Muscle layer of colon (tissue), 2 donors: ENCODE results near the gene COL20A1.

Source experiments
- H3K27ac ChIP-seq: one replicate; pipeline ENCODE4 v1.7.0; 2013; ENCODE audit warnings: low read depth, mild to moderate bottlenecking, low read length, moderate library complexity
- H3K27me3 ChIP-seq, 2 donors: one replicate each; pipeline ENCODE4 v1.7.0; 2013; ENCODE audit warnings: low read length in 2 of 2, mild to moderate bottlenecking in 2 of 2; ENCODE audit not compliant: insufficient read depth in 2 of 2, control insufficient read depth in 1 of 2
- H3K36me3 ChIP-seq: one replicate; pipeline ENCODE4 v1.7.0; 2013; ENCODE audit warnings: mild to moderate bottlenecking, low read length; ENCODE audit not compliant: insufficient read depth
- H3K4me1 ChIP-seq: one replicate; pipeline ENCODE4 v1.7.0; 2013; ENCODE audit warnings: mild to moderate bottlenecking, low read length; ENCODE audit not compliant: insufficient read depth
- H3K4me3 ChIP-seq, 2 donors: one replicate each; pipeline ENCODE4 v1.7.0; 2013; ENCODE audit warnings: low read length in 2 of 2, low read depth in 1 of 2, mild to moderate bottlenecking in 1 of 2, moderate library complexity in 1 of 2
- H3K9ac ChIP-seq: one replicate; pipeline ENCODE4 v1.7.0; 2013; ENCODE audit warnings: low read length
- H3K9me3 ChIP-seq: one replicate; pipeline ENCODE4 v1.7.0; 2013; ENCODE audit warnings: mild to moderate bottlenecking, low read length
- donor health status: abdominal sarcoma.
- donor health status: Adenocarcinoma of cecum.

Gene COL20A1

DNA sequence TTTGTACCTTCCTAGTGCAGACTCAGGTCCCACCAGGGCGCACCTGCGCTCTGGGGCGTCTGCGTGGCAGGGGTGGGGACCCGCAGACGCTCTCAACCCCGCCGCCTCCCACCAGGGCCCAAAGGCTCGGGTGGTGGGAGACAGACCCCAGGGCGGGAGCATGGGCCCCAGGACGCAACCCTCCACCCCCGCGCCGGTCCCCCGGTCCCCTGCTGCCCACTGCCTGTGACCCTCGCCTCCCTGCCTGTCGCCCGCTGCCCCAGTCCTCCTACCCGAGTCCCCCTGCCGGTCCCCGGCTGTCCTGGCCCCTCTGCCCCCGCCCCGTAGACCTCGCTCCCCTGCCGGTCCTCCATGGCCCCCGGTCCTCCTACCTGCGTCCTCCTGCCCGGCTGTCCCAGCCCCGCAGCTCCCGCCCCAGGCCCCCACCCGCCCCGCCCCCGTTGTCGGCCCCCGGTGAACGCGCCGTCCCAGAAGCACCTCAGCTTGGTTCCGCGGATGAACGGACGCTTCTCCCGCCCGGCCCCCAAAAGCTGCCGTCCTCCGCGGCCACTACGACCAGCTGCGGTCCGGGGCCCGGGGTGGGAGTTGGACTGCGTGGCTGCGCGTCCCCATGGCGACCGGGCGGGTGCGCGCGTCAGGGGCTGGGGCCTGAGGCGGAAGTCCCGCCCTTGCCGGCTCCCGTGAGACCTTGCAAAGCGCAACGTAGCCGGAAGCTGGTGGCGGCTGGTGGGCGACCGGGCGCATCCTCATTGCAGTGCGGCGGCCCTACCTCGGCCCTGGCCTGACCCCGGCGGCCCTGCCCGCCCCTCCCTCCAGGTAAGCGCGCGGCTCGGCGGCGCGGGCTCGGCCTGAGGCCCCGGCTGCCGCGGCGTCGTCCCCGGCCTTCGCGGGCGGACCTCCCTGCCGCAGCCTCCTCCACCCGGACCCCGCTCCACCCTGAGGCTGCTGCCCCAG is 20.6 kb upstream of the COL20A1 start, which contains the start of gene ARFGAP1:
Gene ARFGAP1 (plus strand): TSS at position 709 of the 954 bp plus-strand sequence. CDS start 2,768 bp downstream, outside the sequence.
- H3K4me3 ChIP-seq, result peak within 1 kb of the TSS; percentile 75 to 92
- peak within 1 kb of the TSS; percentile 67 for H3K27ac ChIP-seq
- H3K9ac ChIP-seq, result peak within 1 kb of the TSS; percentile 68
- peaks cover 21% of the 10 kb centered on the region for H3K4me1 ChIP-seq
- H3K36me3 ChIP-seq, result peaks cover 11% of the 10 kb centered on the region
- no peaks in the 10 kb centered on the region for H3K9me3 ChIP-seq
- H3K27me3 ChIP-seq, result peaks cover 6 to 14% of the 10 kb centered on the region in 2 donors

DNA sequence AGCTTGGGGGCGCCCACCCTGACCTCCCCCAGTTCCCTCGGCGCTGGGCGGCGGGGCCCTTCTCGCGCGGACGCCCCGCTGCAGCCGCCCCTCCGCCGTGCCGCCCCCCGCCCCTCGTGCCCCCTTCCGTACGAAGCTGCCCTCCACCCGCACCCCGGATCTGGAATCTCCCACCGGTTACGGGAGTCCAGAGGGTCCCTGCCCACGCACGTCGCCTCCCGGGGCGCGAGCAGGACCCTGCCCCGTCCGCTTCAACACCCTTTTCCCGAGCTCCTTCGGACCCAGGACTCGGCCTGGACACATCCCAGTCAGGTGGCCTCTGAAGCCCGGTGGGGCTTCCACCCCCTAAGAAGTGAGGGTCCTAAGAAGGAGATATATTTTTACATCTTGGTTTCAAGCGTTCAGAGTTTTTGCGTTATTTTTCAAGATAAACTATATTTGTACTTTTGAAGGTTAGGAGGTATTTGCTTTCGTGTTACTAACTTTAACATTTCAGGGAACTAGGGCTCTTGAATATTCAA is 19.9 kb upstream of the COL20A1 start:
- Histone ChIP-seq H3K27ac (peak overlapping the region; percentile 67), H3K27me3 (peaks cover 6 to 7% of the 10 kb centered on the region in 2 donors), H3K4me1 (peaks cover 21% of the 10 kb centered on the region), H3K9ac (peak overlapping the region; percentile 68), H3K4me3 (peak overlapping the region; percentile 75 to 92), H3K9me3 (no peaks in the 10 kb centered on the region), H3K36me3 (peaks cover 11% of the 10 kb centered on the region)

DNA sequence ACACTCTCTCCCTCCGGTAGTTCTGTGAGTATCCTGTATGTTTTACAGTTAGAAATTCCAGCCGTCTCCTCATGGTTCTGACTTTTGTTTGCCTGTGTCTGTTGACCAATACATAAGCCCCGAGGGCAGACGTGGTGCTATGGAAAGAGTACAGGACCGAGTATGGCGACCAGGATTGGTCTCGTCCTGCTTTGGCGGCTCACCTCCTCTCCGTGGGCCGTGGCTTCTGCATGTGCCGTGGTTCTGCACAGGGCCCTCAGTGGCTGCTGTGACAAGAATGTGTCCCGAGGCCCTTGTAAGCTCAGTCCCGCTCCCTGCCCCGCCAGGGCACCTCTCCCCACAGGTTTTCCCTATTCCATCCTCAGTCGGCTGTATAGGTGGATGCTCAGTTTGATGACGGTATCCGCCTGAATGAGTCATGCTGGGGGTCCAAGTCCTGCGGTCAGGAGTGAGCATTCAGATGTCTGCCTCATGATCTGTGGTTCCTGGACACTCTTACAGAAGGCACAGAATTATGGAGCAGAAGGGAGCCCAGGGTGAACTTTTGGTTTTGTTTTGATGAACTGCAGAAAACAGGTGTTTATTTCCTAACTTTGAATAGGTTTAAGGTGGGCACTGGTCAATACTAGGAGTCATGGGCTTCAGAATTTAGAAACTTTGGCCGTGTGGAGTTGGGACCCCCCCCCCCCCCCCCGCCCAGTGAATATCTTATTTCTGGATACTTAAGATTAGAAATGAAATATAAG is 19.2 kb upstream of the COL20A1 start:
- Histone ChIP-seq H3K9me3 (no peaks in the 10 kb centered on the region), H3K27ac (no peak overlapping the region), H3K4me3 (peak overlapping the region; percentile 75 to 92), H3K36me3 (peaks cover 18% of the 10 kb centered on the region), H3K9ac (peak overlapping the region; percentile 68), H3K4me1 (peaks cover 21% of the 10 kb centered on the region), H3K27me3 (peaks cover 0 to under 1% of the 10 kb centered on the region in 2 donors)

DNA sequence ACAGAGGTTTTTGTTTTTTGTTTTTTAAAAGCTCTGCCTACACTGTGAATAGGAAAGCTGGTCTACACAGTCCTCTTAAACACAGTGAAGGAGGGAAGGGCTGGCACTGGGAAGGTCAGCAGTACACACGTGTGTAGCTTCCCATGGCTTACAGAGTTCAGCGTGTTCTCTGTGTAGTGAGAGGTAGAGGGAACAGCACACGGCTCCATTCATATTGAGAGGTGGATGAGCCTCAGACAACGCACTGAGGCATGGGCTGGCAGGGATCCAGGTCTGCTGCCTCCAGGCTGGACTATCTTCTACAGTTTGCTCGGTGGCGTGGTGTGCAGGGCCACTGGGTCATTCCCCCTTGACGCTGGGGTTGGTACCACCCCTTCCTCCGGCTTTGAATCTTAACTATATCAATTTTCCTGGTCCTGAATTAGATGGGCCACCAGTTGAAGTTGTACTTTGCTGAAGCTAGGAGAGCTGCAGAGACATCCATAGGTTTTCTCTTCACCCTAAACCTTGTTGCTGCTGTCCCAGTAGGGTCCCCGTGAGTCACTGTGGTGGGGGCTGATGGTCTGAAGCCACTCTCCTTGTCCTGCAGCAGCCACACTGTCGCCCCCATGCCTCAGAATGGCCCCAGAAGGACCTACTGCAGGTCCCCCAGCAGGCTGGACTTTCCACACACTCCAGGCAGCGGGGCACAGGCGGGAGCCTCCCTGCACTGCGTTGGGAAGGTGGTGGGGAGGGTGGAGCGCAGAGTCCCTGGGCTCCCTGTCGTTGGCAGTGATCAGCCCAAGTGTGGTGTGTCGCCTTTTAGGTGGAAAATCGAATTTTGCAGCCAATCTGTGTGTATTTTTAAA is 18.4 kb upstream of the COL20A1 start:
- H3K9me3 ChIP-seq, result no peaks in the 10 kb centered on the region
- no peak overlapping the region for H3K27ac ChIP-seq
- no peak overlapping the region for H3K9ac ChIP-seq
- peaks cover 21% of the 10 kb centered on the region for H3K36me3 ChIP-seq
- H3K27me3 ChIP-seq, result no peaks in the 10 kb centered on the region
- no peak overlapping the region for H3K4me3 ChIP-seq
- peaks cover 21% of the 10 kb centered on the region for H3K4me1 ChIP-seq

DNA sequence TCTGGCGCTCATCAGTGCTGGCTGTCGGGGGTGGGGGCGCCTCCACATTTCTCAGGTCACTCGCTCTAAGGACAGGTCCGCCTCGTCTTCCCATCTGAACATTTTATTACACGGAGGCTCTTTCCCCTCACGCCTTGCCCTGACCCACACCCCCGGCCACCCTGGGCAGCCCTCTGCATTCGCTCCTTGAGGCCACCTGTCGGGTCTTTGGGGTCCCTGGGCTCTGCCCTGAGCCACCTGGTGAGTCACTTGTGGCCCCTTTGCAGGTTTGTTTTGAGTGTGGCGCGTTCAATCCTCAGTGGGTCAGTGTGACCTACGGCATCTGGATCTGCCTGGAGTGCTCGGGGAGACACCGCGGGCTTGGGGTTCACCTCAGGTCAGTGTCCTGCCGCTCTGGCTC is 17.2 kb upstream of the COL20A1 start:
- Histone ChIP-seq H3K4me3 (no peak overlapping the region), H3K36me3 (peaks cover 26% of the 10 kb centered on the region), H3K4me1 (peaks cover 21% of the 10 kb centered on the region), H3K9me3 (no peaks in the 10 kb centered on the region), H3K27ac (no peak overlapping the region), H3K27me3 (no peaks in the 10 kb centered on the region), H3K9ac (no peak overlapping the region)

DNA sequence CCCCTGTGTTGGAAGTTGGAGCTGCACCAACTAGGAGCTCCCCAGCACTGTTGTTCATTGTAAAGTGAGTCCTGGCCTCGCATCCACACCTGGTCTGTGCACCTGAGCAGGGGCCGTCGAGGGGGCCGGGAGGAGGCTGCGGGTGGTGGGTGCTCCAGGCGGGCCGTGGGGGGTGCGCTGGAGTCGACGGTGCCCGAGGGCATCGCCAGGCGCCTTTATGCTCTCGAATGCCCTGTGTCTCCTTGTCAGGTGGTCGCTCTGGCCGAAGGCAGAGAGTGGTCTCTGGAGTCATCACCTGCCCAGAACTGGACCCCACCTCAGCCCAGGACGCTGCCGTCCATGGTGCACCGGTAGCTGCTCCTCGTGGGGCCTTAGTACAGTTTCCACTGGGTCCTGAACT is 16.0 kb upstream of the COL20A1 start:
- H3K4me3 ChIP-seq, result no peak overlapping the region

DNA sequence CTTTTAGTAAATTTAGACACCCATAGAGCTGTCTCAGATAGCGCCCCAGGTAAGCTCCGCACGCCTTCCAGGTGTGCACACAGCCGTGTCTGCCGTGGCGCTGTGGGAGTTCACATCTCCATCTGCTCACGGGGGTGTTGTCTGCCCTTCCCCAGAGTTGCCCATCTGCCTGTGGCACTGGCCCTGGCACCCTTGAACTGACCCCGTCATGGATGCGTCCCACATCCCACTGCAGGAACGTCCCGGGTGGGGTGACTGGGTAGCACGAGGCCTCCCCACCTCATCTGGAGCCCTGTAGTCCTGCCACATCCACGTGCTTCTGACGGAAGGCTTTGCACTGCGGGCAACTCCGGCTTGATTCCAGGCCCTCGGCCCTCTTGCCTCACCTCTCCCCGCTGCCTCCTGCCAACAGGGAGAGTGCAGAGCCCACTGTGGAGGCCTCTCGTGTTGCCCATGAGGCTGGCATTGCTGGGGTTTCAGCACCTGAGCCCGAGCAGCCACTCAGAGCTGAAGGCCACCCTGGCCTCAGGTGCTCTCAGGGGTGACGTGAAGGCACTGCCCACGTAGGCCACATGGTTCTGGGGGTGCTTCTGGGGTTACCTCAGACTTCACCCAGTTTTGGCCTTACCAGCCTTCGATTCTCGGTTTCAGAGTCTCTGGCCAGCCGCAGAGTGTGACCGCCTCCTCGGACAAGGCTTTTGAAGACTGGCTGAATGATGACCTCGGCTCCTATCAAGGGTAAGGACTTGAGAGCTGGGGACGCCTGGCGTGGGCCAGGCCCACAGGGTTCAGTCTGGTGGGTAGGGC is 15.3 kb upstream of the COL20A1 start:
- H3K36me3 ChIP-seq, result peaks cover 30% of the 10 kb centered on the region
- H3K4me3 ChIP-seq, result no peak overlapping the region
- H3K4me1 ChIP-seq, result peaks cover 14% of the 10 kb centered on the region
- H3K9ac ChIP-seq, result no peak overlapping the region
- no peak overlapping the region for H3K27ac ChIP-seq
- no peaks in the 10 kb centered on the region for H3K9me3 ChIP-seq
- no peaks in the 10 kb centered on the region for H3K27me3 ChIP-seq

More for the DNA sequence above, 16.0 kb upstream of the COL20A1 start:
- no peaks in the 10 kb centered on the region for H3K9me3 ChIP-seq
- H3K27ac ChIP-seq, result no peak overlapping the region
- H3K4me1 ChIP-seq, result peaks cover 14% of the 10 kb centered on the region
- H3K27me3 ChIP-seq, result no peaks in the 10 kb centered on the region
- H3K9ac ChIP-seq, result no peak overlapping the region
- H3K36me3 ChIP-seq, result peaks cover 26% of the 10 kb centered on the region

DNA sequence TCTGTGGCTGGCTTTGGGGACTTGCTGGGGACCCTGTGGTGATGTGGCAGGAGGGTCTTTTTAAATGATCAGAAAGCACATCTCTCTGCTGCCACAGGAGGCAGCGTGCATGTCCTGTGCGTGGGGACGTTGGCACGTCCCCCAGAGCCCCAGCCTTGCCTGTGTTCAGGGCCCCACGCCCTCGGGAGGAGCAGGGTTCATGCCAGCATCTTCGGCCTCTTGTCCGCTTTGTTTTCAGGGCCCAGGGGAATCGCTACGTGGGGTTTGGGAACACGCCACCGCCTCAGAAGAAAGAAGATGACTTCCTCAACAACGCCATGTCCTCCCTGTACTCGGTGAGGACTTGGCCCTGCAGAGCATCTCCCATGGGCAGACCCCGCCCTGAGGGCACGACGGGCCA is 14.3 kb upstream of the COL20A1 start:
- no peaks in the 10 kb centered on the region for H3K9me3 ChIP-seq
- H3K9ac ChIP-seq, result no peak overlapping the region
- H3K36me3 ChIP-seq, result peaks cover 36% of the 10 kb centered on the region
- H3K4me3 ChIP-seq, result no peak overlapping the region
- H3K27ac ChIP-seq, result no peak overlapping the region
- peaks cover 10% of the 10 kb centered on the region for H3K4me1 ChIP-seq
- no peaks in the 10 kb centered on the region for H3K27me3 ChIP-seq

DNA sequence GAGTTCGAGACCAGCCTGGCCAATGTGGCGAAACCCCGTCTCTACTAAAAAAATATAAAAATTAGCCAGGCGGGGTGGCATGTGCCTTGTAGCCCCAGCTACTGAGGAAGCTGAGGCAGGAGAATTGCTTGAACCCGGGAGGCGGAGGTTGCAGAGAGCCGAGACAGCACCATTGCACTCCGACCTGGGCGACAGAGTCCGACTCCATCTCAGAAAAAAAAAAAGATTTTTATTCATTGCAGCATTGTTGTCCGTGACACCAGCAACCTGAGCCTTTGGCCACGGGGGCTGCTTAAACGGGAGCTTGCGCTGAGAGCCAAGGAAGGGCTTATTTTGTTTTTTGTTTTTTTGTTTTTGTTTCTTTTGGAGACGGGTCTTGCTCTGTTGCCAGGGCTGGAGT is 13.1 kb upstream of the COL20A1 start:
- Histone ChIP-seq H3K27ac (no peak overlapping the region), H3K4me3 (no peak overlapping the region), H3K9me3 (no peaks in the 10 kb centered on the region), H3K36me3 (peaks cover 39% of the 10 kb centered on the region), H3K27me3 (no peaks in the 10 kb centered on the region), H3K9ac (no peak overlapping the region), H3K4me1 (no peaks in the 10 kb centered on the region)

DNA sequence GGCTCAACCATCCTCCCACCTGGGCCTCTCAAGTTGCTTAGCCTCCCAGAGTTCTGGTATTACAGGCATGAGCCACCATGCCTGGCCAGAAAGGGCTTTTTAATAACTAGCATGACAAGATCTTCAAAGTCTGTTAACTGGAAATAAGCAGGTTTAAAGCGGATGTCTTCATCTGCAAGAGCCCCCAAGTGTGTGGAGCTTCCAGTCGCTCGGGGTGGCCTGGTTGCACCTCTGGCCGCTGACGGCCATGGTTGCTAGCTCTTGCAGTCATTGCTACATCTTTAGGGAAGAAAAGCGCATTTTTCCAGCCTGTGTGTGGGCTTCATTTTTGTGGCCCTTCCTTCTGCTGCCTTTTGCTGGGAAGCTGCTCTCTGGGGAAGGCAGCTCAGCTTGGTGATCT is 12.6 kb upstream of the COL20A1 start:
- Histone ChIP-seq H3K9ac (no peak overlapping the region), H3K4me3 (no peak overlapping the region), H3K9me3 (no peaks in the 10 kb centered on the region), H3K27me3 (no peaks in the 10 kb centered on the region), H3K36me3 (peaks cover 43% of the 10 kb centered on the region), H3K27ac (no peak overlapping the region), H3K4me1 (no peaks in the 10 kb centered on the region)
